IMR-90 (cell line): Measurements from ENCODE around the gene CDK5RAP2. TPM values are rescaled to one million over a fixed set of nuclear protein-coding genes. Genes with fewer than 3 reads are reported as not detected.

Experiments
- ATAC-seq: fragments of 200-7000 bp; cut with Tn5 transposase; 2 replicates; pipeline ENCODE4 v1.9.1; 2020; ENCODE audit warnings: low read depth, mild to moderate bottlenecking, moderate library complexity
- BruUV-seq: library from RNA; stranded (reverse); fragments of 400-500 nt; replicated peaks from 2 replicates; lab custom pipeline; 2021; lab: Mats Ljungman, UMichigan
- CTCF ChIA-PET: fragments of 300-600 bp; formaldehyde crosslinking; extraction: SDS; loops from one replicate; lab custom pipeline; 2021; ENCODE audit warnings: antibody characterized with exemption; lab: Yijun Ruan, JAX
- POLR2A ChIA-PET: fragments of 300-600 bp; sonication (Branson Sonifier 250); formaldehyde crosslinking; loops from one replicate; lab custom pipeline; 2022; ENCODE audit warnings: antibody characterized with exemption; ENCODE audit not compliant: unreplicated experiment; lab: Charles Lee
- DNase-seq: peaks from one replicate; pipeline ENCODE4 v3.0.0; 2013
- H2AFZ ChIP-seq: replicated peaks from 2 replicates; pipeline ENCODE3; 2013; ENCODE audit warnings: low read length, mild to moderate bottlenecking; ENCODE audit not compliant: poor library complexity
- H2AK5ac ChIP-seq: 2 replicates; pipeline ENCODE4 v1.6.1; 2013; ENCODE audit warnings: low read depth, low read length, inconsistent platforms
- H2AK9ac ChIP-seq: replicated peaks from 2 replicates; pipeline ENCODE3; 2013; ENCODE audit warnings: mild to moderate bottlenecking, low read depth, low read length, moderate library complexity; ENCODE audit not compliant: poor library complexity
- H2BK120ac ChIP-seq: 2 replicates; pipeline ENCODE4 v1.6.1; 2013; ENCODE audit warnings: low read depth, low read length, inconsistent platforms
- H2BK15ac ChIP-seq: 3 replicates; pipeline ENCODE4 v1.6.1; 2013; ENCODE audit warnings: low read depth, low read length, inconsistent platforms
- H2BK20ac ChIP-seq: 2 replicates; pipeline ENCODE4 v1.6.1; 2013; ENCODE audit warnings: low read depth, mild to moderate bottlenecking, inconsistent platforms, low read length, moderate library complexity
- H2BK5ac ChIP-seq: 2 replicates; pipeline ENCODE4 v1.6.1; 2013; ENCODE audit warnings: mild to moderate bottlenecking, low read depth, low read length, inconsistent platforms; ENCODE audit not compliant: poor library complexity, severe bottlenecking
- H3K14ac ChIP-seq: replicated peaks from 2 replicates; pipeline ENCODE4 v1.6.1; 2013; ENCODE audit warnings: low read depth, low read length, inconsistent platforms
- H3K18ac ChIP-seq: 2 replicates; pipeline ENCODE4 v1.6.1; 2013; ENCODE audit warnings: low read depth, low read length, control low read depth
- H3K23ac ChIP-seq: 2 replicates; pipeline ENCODE4 v1.6.1; 2013; ENCODE audit warnings: low read depth, low read length, inconsistent platforms
- H3K27ac ChIP-seq: 2 replicates; pipeline ENCODE4 v1.5.1; 2013; ENCODE audit warnings: mild to moderate bottlenecking, control low read depth, low read length; ENCODE audit not compliant: insufficient read depth
- H3K27me3 ChIP-seq: 2 replicates; pipeline ENCODE4 v1.6.1; 2013; ENCODE audit warnings: low read length; ENCODE audit not compliant: control insufficient read depth, insufficient read depth
- H3K36me3 ChIP-seq: 2 replicates; pipeline ENCODE4 v1.6.1; 2013; ENCODE audit warnings: low read length, mixed read lengths; ENCODE audit not compliant: control insufficient read depth, insufficient read depth
- H3K4ac ChIP-seq: 2 replicates; pipeline ENCODE4 v1.6.1; 2013; ENCODE audit warnings: low read depth, low read length, inconsistent platforms
- H3K4me1 ChIP-seq: 2 replicates; pipeline ENCODE4 v1.6.1; 2013; ENCODE audit warnings: low read length, mixed read lengths; ENCODE audit not compliant: control insufficient read depth, insufficient read depth
- H3K4me2 ChIP-seq: 2 replicates; pipeline ENCODE4 v1.6.1; 2013; ENCODE audit warnings: low read depth, mild to moderate bottlenecking, control low read depth, low read length, moderate library complexity
- H3K4me3 ChIP-seq: 2 replicates; pipeline ENCODE4 v1.5.1; 2013; ENCODE audit warnings: low read depth, mild to moderate bottlenecking, control low read depth, low read length, moderate library complexity; ENCODE audit not compliant: insufficient read depth
- H3K56ac ChIP-seq: 2 replicates; pipeline ENCODE4 v1.6.1; 2013; ENCODE audit warnings: low read length, inconsistent platforms; ENCODE audit not compliant: insufficient read depth; ENCODE audit errors: extremely low read depth
- H3K79me1 ChIP-seq, 2 experiments: 2 replicates each; pipeline ENCODE4 v1.6.1; 2013; ENCODE audit warnings: low read length in 2 of 2, inconsistent platforms in 1 of 2, low read depth in 1 of 2
- H3K9ac ChIP-seq: 2 replicates; pipeline ENCODE4 v1.6.1; 2013; ENCODE audit warnings: low read depth, low read length, control low read depth
- H3K9me1 ChIP-seq: 2 replicates; pipeline ENCODE4 v1.6.1; 2013; ENCODE audit warnings: low read length, inconsistent platforms; ENCODE audit not compliant: insufficient read depth
- H3K9me3 ChIP-seq: 2 replicates; pipeline ENCODE4 v1.6.1; 2013; ENCODE audit warnings: low read length; ENCODE audit not compliant: control insufficient read depth, insufficient read depth
- H4K20me1 ChIP-seq: 2 replicates; pipeline ENCODE4 v1.6.1; 2013; ENCODE audit warnings: low read length, inconsistent platforms; ENCODE audit not compliant: insufficient read depth
- H4K5ac ChIP-seq: 2 replicates; pipeline ENCODE4 v1.6.1; 2013; ENCODE audit warnings: mild to moderate bottlenecking, low read depth, low read length, control low read depth
- H4K8ac ChIP-seq, 2 experiments: 2 replicates each; pipeline ENCODE4 v1.6.1; 2013; ENCODE audit warnings: low read depth in 2 of 2, low read length in 2 of 2, control low read depth in 1 of 2, inconsistent platforms in 1 of 2
- H4K91ac ChIP-seq: 2 replicates; pipeline ENCODE4 v1.6.1; 2013; ENCODE audit warnings: low read depth, low read length, inconsistent platforms; ENCODE audit not compliant: insufficient read depth
- BHLHE40 ChIP-seq: fragments of 150-350 bp; IDR thresholded peaks from 2 replicates; pipeline ENCODE4 v1.6.1; 2016; ENCODE audit warnings: mild to moderate bottlenecking, low read depth, low read length
- CHD1 ChIP-seq: IDR thresholded peaks from 2 replicates; pipeline ENCODE4 v1.6.1; 2012; ENCODE audit warnings: low read depth, low read length, improper control_type of control experiment
- ELK1 ChIP-seq: fragments of 150-350 bp; IDR thresholded peaks from 2 replicates; pipeline ENCODE4 v1.6.1; 2016; ENCODE audit warnings: low read depth, mild to moderate bottlenecking, low read length, moderate library complexity, borderline replicate concordance
- MAFK ChIP-seq: IDR thresholded peaks from 2 replicates; pipeline ENCODE4 v1.6.1; 2012; ENCODE audit warnings: low read depth, low read length, improper control_type of control experiment
- MAZ ChIP-seq: IDR thresholded peaks from 2 replicates; pipeline ENCODE4 v1.6.1; 2012; ENCODE audit warnings: low read depth, mild to moderate bottlenecking, low read length, improper control_type of control experiment, moderate library complexity, borderline replicate concordance
- POLR2A ChIP-seq: IDR thresholded peaks from 2 replicates; pipeline ENCODE4 v1.6.1; 2012; ENCODE audit warnings: mild to moderate bottlenecking, low read depth, low read length
- RAD21 ChIP-seq: IDR thresholded peaks from 2 replicates; pipeline ENCODE4 v1.6.1; 2012; ENCODE audit warnings: low read length, improper control_type of control experiment
- RCOR1 ChIP-seq: IDR thresholded peaks from 2 replicates; pipeline ENCODE4 v1.6.1; 2012; ENCODE audit warnings: mild to moderate bottlenecking, low read length, improper control_type of control experiment; ENCODE audit not compliant: insufficient replicate concordance
- RFX5 ChIP-seq: IDR thresholded peaks from 2 replicates; pipeline ENCODE4 v1.8.0; 2012; ENCODE audit warnings: low read depth, mild to moderate bottlenecking, low read length, moderate library complexity
- SMC3 ChIP-seq: fragments of 150-350 bp; IDR thresholded peaks from 2 replicates; pipeline ENCODE4 v1.6.1; 2016; ENCODE audit warnings: low read depth, mild to moderate bottlenecking, antibody characterized with exemption, low read length, moderate library complexity
- WGBS, 2 experiments: methylation state at CpG; one replicate each; pipeline versions ENCODE4 v1.1.5 to v1.1.7; 2013; ENCODE audit warnings: missing lambda C conversion rate in 2 of 2; ENCODE audit not compliant: insufficient read length in 1 of 2; ENCODE audit errors: extremely low coverage in 2 of 2; 5-methylcytosine and 5-hydroxymethylcytosine counted together
- dilution Hi-C: fragments of 300-500 bp; cut with HindIII; formaldehyde crosslinking; loops from one replicate; pipeline ENCODE4 v1.14.3; 2018; ENCODE audit warnings: low sequenced_read_pairs; ENCODE audit not compliant: unreplicated experiment
- in situ Hi-C: fragments of 300-500 bp; cut with MboI; formaldehyde crosslinking; loops from 3 replicates; pipeline ENCODE4 v1.14.3; 2019; ENCODE audit warnings: low sequenced_read_pairs, inconsistent platforms, mixed read lengths
- intact Hi-C: fragments of 100-400 bp; cut with micrococcal nuclease; formaldehyde crosslinking; loops from 2 replicates; pipeline ENCODE4 v1.10.0; 2022
- polyA plus RNA-seq, 3 experiments: library from polyadenylated mRNA; depleted of rRNA; stranded (reverse); fragments of >200 nt; gene quantifications; 2 replicates each; pipeline ENCODE4 v1.2.3, GENCODE V29; 2012; ENCODE audit warnings: low replicate concordance in 1 of 3
- total RNA-seq: library from RNA; depleted of rRNA; stranded (reverse); fragments of >200 nt; gene quantifications from 2 replicates; pipeline ENCODE4 v1.2.3, GENCODE V29; 2012
- TF ChIP-seq, protein P1 (sequence below): fragments of 150-350 bp; IDR thresholded peaks from 2 replicates; pipeline ENCODE4 v1.6.1; 2017; ENCODE audit warnings: mild to moderate bottlenecking, antibody characterized with exemption, low read length, low read depth

CDK5RAP2 gene
- total and polyA plus RNA-seq, 2 of the 4 experiments (the other 2 are of a cell fraction): 29.5 to 31.7 TPM

- no peaks in the 10 kb centered on the region for H3K4me1 ChIP-seq
- no peak overlapping the region for H2BK120ac ChIP-seq
- ChIA-PET POLR2A (no interaction called here), CTCF (interaction anchor here (0.6 kb wide), 1 partner anchor 9 kb away, joined by 3 read pairs; no protein-coding TSS in a partner anchor)
- no peaks in the 10 kb centered on the region for H3K27me3 ChIP-seq
- no peak overlapping the region for H3K9ac ChIP-seq
- H4K91ac ChIP-seq: no peak overlapping the region
- intact Hi-C loops: no loop called here
- no peak overlapping the region for H2BK5ac ChIP-seq
- no peak overlapping the region for H2BK15ac ChIP-seq
- H3K36me3 ChIP-seq: 0 out of 2 replicates have a peak, but pooled peaks cover 4% of the 10 kb centered on the region
- dilution Hi-C loops: no loop called here
- H3K4ac ChIP-seq: no peak overlapping the region
- in situ Hi-C loops: no loop called here
- no peak for ATAC-seq
- H4K5ac ChIP-seq: no peak overlapping the region
- no peak overlapping the region for H3K14ac ChIP-seq
- no CpG with 5 or more reads among the region's 2 CpGs for WGBS, 2 experiments
- H2AK9ac ChIP-seq: no peak overlapping the region
- H3K79me1 ChIP-seq: peaks cover 37 to 42% of the 10 kb centered on the region in 2 experiments
- no peak overlapping the region for H3K23ac ChIP-seq
- H3K9me1 ChIP-seq: peaks cover 7% of the 10 kb centered on the region
- H2AFZ ChIP-seq: no peak overlapping the region
- H3K9me3 ChIP-seq: no peaks in the 10 kb centered on the region
- no peak overlapping the region for H3K4me3 ChIP-seq
- no peak overlapping the region for H3K56ac ChIP-seq
- TF ChIP-seq CHD1 (no peak), RAD21 (no peak), RFX5 (no peak), ELK1 (no peak), MAFK (no peak), SMC3 (no peak), POLR2A (no peak), BHLHE40 (no peak), MAZ (no peak), RCOR1 (no peak)
- TF ChIP-seq, protein P1, sequence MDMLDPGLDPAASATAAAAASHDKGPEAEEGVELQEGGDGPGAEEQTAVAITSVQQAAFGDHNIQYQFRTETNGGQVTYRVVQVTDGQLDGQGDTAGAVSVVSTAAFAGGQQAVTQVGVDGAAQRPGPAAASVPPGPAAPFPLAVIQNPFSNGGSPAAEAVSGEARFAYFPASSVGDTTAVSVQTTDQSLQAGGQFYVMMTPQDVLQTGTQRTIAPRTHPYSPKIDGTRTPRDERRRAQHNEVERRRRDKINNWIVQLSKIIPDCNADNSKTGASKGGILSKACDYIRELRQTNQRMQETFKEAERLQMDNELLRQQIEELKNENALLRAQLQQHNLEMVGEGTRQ: no peak
- no peak overlapping the region for H3K18ac ChIP-seq
- no peak overlapping the region for H3K27ac ChIP-seq
- no peak for DNase-seq
- no peak overlapping the region for H2BK20ac ChIP-seq
- no peak overlapping the region for H3K4me2 ChIP-seq
- no peaks in the 10 kb centered on the region for H4K20me1 ChIP-seq
- H4K8ac ChIP-seq: no peak overlapping the region
- H2AK5ac ChIP-seq: no peak overlapping the region
- no TSS peak for BruUV-seq
Measured at GRCh38 chr9:120557205-120557604, 22.8 kb downstream of the CDK5RAP2 start.
